Measurements from ENCODE around the gene INSRR. TPM values are rescaled to one million over a fixed set of nuclear protein-coding genes. Genes with fewer than 3 reads are reported as not detected.

INSRR gene
- total RNA-seq (2021; fragmentation: NEBNext Ultra II Directional; extraction: Animal tissue kit (Norgen Biotek cat#: 25700)) = not detected
- long read RNA-seq = 0 reads

GRCh38 chr1:156858959-156859522 is at the start of gene INSRR:
Gene INSRR (minus strand): TSS chr1:156859117. CDS start chr1:156858621, 496 bp downstream.
- Mint-ChIP-seq H3K9me3 (no peaks in the 10 kb centered on the region), H3K4me1 (ENCODE audit: low read depth) (peaks cover 12% of the 10 kb centered on the region), H3K27ac (no peak within 1 kb of the TSS), H3K4me3 (peak within 1 kb of the TSS; percentile 69), H3K27me3 (ENCODE audit: insufficient read depth) (peaks cover 47% of the 10 kb centered on the region), H3K36me3 (ENCODE audit: low read depth) (no peaks in the 10 kb centered on the region)
- no peak for DNase-seq
- TF ChIP-seq, protein P1, sequence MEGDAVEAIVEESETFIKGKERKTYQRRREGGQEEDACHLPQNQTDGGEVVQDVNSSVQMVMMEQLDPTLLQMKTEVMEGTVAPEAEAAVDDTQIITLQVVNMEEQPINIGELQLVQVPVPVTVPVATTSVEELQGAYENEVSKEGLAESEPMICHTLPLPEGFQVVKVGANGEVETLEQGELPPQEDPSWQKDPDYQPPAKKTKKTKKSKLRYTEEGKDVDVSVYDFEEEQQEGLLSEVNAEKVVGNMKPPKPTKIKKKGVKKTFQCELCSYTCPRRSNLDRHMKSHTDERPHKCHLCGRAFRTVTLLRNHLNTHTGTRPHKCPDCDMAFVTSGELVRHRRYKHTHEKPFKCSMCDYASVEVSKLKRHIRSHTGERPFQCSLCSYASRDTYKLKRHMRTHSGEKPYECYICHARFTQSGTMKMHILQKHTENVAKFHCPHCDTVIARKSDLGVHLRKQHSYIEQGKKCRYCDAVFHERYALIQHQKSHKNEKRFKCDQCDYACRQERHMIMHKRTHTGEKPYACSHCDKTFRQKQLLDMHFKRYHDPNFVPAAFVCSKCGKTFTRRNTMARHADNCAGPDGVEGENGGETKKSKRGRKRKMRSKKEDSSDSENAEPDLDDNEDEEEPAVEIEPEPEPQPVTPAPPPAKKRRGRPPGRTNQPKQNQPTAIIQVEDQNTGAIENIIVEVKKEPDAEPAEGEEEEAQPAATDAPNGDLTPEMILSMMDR (IDR thresholded peaks at IDR 0.05) = no peak

GRCh38 chr1:156908541-156908940 is 49.6 kb upstream of the INSRR start:
- H3K27ac Mint-ChIP-seq = no peak overlapping the region
- no peaks in the 10 kb centered on the region; the same call in 1 of the 2 replicates for H3K36me3 Mint-ChIP-seq (ENCODE audit: low read depth)
- H3K4me3 Mint-ChIP-seq = no peak overlapping the region
- TF ChIP-seq, protein P1 (IDR thresholded peaks at IDR 0.05) = no peak
- DNase-seq = no peak
- H3K4me1 Mint-ChIP-seq (ENCODE audit: low read depth) = peaks cover 26% of the 10 kb centered on the region
- peaks cover 6% of the 10 kb centered on the region for H3K27me3 Mint-ChIP-seq (ENCODE audit: insufficient read depth)
- no peaks in the 10 kb centered on the region for H3K9me3 Mint-ChIP-seq

GRCh38 chr1:156906206-156906906 is 47.4 kb upstream of the INSRR start:
- TF ChIP-seq, protein P1 (IDR thresholded peaks at IDR 0.05) = no peak
- Mint-ChIP-seq H3K27me3 (ENCODE audit: insufficient read depth) (peaks cover 8% of the 10 kb centered on the region), H3K4me3 (no peak overlapping the region), H3K4me1 (ENCODE audit: low read depth) (peaks cover 32% of the 10 kb centered on the region), H3K36me3 (ENCODE audit: low read depth) (no peaks in the 10 kb centered on the region; the same call in 1 of the 2 replicates), H3K27ac (no peak overlapping the region; the same call in 1 of the 2 replicates), H3K9me3 (no peaks in the 10 kb centered on the region)
- DNase-seq = no peak

DNA sequence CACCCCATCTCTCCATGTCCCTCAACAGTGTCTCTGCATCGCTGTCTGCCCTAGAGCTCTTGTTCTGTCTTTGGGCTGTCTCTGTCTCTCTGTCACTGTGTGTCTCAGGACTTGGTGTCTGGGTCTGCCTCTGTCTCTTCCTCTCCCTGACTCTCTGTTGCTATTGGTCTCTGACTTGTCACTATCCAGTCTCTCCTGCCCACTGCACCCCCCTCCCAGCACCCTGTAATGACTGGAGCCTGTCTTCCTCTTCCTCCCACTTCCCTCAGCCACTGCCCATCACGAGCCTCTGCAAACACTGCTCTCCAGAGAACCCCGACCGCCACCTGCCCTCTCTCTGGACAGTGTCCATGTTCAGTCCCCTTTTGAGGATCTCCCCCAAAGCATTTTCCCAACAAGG is 46.7 kb upstream of the INSRR start:
- Mint-ChIP-seq H3K36me3 (ENCODE audit: low read depth) (no peaks in the 10 kb centered on the region; the same call in 1 of the 2 replicates), H3K4me3 (no peak overlapping the region), H3K27me3 (ENCODE audit: insufficient read depth) (peaks cover 6% of the 10 kb centered on the region), H3K27ac (no peak overlapping the region), H3K4me1 (ENCODE audit: low read depth) (peaks cover 36% of the 10 kb centered on the region), H3K9me3 (no peaks in the 10 kb centered on the region)
- TF ChIP-seq, protein P1 (IDR thresholded peaks at IDR 0.05) = no peak
- DNase-seq = no peak

GRCh38 chr1:156905176-156905575 is 46.3 kb upstream of the INSRR start:
- Mint-ChIP-seq H3K4me3 (no peak overlapping the region), H3K27ac (no peak overlapping the region), H3K36me3 (ENCODE audit: low read depth) (no peaks in the 10 kb centered on the region; the same call in 1 of the 2 replicates), H3K4me1 (ENCODE audit: low read depth) (peaks cover 36% of the 10 kb centered on the region), H3K9me3 (no peaks in the 10 kb centered on the region), H3K27me3 (ENCODE audit: insufficient read depth) (peaks cover 6% of the 10 kb centered on the region)
- DNase-seq = no peak
- TF ChIP-seq, protein P1 (IDR thresholded peaks at IDR 0.05) = no peak

All from HFFc6 (cell line).